ENCODE data around the gene NIT1.

DNA sequence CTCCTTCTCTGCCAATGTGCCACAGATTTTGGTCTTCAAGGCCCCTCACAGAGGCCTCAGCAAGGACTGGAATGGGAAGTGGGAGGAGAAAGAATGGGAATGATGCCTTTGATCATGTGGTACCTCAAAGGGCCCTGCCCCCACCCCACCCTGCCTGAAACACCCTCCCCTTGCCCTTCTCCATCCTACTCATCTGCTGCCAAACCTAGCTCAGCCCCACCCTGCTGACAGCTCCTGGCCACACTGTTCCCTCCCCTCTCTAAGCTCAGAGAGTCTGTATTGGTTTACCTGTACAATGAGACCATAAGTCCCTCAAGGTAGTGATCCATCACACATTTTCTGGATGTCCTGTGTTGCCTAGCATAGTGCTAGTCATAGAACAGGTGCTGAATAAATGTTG, 41.5 kb upstream of the NIT1 start:
- TF ChIP-seq GATA2 (IDR thresholded peaks at IDR 0.05; ENCODE audit: low read depth, low read length) (no peak), GATA3 (IDR thresholded peaks at IDR 0.05; ENCODE audit: low read depth, low read length) (no peak)

All from SH-SY5Y (cell line).